ENCODE data around the gene KRTAP4-8.
"Not testable (repeated sequence)": the region's sequence is repeated elsewhere in the genome, so short reads cannot be mapped to it uniquely, and the experiment has no call there.

KRTAP4-8 gene

DNA sequence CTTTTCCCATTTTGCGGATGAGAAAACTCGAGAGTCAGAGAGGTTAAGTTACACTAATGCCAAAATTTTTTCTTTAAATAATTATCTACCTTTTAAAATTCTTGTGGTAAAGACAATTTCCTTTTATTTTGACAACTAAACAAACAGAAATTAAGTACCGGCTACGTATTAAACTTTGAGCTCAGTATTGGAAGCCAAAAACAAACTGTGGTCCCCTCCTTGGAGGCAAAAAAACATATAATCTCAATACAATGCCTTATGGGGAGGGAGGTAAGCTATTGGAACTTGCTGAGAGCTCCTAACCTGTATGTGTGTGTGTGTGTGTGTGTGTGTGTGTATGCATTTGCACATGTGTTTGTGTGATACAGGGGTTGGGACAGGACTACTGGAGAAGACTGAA, 34.5 kb downstream of the KRTAP4-8 start:
- no peak for DNase-seq

DNA sequence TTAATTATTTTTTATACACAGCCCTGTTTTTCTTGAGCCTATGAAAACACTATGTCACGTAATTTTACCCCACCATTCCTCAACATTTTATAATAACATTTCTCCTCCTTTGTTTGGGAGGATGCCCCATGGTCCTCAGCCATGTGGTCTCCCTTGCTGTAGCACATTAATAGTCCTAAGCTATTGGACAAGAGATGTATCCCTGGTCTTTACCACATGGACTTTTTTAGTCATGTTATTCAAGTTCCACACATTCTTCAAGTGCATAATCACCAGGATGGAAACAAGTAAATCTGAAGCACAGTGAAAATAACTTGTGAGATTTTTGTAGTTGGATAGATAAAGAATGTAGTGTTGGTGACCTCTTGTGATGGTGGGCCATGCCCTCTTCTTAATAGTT, 36.0 kb downstream of the KRTAP4-8 start:
- no peak for DNase-seq

DNA sequence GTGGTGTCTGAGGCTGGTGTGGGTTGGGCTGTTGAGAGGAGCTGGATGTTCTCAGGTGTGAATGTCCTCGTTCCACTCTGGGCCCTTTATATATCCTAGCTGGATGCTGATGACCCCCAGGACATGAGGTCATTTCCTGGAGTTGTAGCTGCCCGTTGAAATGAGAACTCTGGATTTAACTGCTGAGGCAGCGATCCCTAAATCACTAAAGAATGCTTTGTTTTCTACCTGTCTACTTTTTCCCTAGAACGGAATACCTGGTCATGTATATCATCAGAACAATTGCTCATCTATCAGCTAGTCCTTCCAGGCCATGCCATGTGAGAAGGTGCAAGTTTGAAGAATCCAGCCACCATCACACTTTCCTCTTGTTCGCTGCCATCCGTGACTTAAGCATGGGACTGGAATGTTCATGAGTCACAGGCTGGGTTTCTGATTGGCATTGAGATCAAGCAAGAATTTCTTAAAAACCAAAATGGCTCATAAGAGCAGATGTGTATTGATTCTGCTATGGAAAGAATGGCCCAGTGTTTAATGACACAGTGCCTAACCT, 37.8 kb downstream of the KRTAP4-8 start, which contains the start of gene KRTAP2-3:
KRTAP2-3 (minus strand) TSS at position 63 of the 553 bp plus-strand sequence. CDS start 64 bp downstream, outside the sequence.
- no peak for DNase-seq

DNA sequence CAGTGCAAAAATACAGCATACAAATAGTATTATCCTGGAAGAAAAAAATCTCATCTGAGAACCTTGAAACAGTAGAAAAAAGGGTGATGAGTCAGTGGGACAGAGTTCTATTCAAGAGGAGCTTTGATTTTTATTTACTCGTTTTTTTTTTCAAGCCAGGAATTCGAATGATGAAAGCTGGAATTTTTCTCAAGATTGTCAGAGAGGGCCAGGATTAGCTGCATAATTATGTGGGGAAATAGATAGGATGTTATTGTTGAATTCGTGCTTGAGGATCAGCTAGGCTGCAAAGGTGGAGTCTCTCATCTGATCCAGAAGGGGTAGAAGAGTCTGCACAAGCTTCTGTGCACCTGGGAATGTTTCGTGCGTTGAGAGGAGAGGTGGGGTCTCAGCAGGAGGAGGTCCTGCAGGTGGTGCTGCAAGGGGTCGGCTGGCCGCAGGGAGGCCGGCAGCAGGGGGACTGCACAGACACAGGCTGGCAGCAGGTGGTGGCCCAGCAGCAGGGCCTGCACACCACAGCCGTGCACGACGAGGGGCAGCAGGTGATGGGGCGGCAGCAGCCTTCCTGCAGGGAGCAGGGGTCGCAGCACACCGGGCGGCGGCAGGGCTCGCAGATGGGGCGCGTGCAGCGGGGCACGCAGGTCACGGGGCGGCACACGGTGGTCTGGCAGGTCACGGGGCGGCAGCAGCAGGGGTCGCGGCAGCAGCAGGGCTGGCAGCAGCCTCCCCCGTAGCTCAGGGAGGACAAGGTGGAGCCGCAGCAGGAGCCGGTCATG, 38.5 kb downstream of the KRTAP4-8 start:
- not testable (repeated sequence) for DNase-seq

DNA sequence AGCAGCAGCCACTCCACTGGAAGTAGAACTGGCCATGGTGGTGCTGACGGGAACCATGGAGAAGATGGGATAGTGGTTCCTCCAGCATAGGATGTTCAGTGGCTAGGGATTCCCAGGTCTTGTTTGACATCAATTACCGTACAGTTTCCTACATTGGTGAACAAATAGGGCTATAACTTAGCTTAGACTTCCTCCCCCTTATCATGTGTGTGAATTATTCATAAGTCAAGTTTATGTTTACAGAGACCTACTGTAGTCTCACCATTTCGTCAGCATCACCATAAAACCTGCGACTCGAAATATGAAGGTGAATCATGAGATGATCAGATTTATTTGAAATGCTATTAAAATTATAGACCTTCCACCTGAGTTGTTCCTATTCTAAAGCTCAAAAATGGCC, 39.2 kb downstream of the KRTAP4-8 start:
- DNase-seq, result no peak

DNA sequence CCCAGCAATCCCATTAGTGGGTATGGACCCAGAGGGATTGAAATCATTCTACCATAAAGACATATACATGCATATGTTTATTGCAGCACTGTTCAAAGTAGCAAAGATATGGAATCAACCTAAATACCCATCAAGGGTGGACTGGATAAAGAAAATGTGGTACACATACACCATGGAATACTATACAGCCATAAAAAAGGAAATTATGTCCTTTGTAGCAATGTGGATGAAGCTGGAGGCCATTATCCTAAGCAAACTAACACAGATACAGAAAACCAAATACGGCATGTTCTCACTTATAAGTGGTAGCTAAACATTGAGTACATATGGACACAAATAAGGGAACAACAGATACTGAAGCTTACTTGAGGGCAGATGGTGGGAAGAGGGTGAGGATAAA, 40.4 kb downstream of the KRTAP4-8 start:
- no peak for DNase-seq

DNA sequence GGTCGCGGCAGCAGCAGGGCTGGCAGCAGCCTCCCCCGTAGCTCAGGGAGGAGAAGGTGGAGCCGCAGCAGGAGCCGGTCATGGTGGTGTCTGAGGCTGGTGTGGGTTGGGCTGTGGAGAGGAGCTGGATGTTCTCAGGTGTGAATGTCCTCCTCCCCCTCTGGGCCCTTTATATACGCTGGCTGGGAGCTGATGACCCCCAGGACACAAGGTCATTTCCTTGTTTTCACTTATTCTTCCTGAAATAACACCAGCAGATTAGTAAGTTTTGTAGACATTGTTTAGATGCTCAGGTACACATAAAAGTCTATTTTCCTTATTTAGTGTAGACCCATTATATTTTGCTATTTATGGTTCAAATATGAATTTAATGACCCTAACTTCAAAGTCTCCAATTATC, 42.8 kb downstream of the KRTAP4-8 start, which contains the start of gene KRTAP2-2:
KRTAP2-2 (minus strand) TSS at position 101 of the 400 bp plus-strand sequence; CDS start at position 82, 19 bp downstream.
- DNase-seq, result not testable (repeated sequence)

DNA sequence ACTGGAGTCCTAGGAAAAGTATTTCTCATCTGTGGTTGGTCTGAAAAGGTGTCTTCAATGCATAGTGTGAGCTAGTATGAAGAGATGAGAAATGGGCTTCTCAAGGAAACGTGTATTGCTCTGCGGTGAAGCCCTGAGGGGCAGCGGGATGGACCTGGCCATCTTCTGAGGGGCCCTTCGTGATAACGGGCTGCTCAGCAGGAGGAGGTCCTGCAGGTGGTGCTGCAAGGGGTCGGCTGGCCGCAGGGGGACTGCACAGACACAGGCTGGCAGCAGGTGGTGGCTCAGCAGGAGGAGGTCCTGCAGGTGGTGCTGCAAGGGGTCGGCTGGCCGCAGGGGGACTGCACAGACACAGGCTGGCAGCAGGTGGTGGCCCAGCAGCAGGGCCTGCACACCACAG, 43.4 kb downstream of the KRTAP4-8 start:
- DNase-seq, result not testable (repeated sequence)

DNA sequence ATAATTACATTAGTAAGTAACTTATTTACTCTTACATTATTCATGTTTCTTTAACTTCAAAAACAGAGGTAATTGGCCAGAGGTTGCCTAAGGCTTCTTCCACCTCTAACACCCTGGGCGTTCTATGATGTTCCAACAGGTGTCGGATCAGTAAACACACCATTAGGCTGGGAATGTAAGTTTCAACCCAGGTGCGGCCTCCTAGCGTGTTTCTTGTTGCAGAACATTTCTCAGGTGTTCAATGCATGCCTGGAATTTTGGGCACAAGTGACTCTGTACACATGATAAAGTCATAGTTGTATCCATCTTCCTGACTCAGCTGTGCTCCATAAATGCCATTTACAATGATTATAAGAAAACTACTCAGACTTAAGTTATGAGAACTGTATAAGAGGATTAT, 43.9 kb downstream of the KRTAP4-8 start:
- DNase-seq, result no peak

DNA sequence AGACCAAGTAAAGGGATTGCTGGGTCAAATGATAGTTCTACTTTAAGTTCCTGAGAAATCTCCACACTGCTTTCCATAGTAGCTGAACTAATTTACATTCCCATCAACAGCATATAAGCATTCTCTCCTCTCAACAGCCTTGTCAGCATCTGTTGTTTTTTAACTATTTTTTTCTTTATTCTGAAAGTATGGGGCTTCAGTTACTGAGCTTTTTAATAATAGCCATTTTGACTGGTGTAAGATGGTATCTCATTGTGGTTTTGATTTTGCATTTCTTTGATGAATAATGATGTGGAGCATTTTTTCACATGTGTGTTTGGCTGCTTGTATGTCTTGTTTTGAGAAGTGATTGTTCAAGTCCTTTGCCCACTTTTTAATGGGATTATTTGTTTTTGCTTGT, 45.4 kb downstream of the KRTAP4-8 start:
- no peak for DNase-seq

DNA sequence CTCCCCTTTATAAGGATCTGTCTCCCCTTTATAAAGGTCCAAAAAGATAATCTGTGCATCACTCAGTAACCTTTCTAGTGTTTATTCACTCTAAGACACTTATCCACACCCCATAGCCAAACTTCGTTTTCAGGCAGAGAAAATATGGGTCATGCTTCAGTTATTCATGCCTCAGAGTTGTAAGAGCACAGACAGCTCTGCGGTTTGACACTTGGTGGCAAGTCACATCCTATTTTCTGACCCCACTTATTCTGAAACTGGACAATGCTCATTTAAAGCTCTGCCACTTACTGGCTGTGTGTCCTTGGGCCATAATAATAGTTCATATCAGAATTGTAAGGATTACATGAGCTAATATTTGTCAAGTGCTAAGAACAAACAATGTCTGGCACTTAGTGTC, 48.8 kb downstream of the KRTAP4-8 start:
- DNase-seq, result no peak

DNA sequence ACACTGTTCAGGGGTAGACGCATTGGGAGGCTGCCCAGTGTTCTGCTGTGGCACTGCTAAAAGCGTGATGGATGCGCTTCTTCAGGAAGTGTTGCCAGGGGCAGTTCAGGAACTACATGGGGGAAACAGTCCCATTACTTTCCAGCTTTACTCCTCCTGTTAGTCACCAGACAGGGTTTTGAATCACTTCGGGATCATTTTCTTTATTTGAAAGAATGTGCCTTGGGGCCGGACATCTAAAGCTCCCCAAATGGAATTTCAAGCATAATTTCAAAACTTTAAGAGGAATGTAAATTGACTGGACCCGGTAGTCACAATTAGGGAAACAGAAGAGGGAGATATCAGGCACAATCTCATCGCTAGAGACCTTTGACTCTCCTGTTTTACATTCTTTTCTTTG, 49.5 kb downstream of the KRTAP4-8 start:
- no peak for DNase-seq
